GM10266 (cell line): ENCODE data around the gene CYP11A1.
"Not testable (repeated sequence)": the region's sequence is repeated elsewhere in the genome, so short reads cannot be mapped to it uniquely, and the experiment has no call there.

ENCODE experiments used
- DNase-seq: peaks from one replicate; pipeline ENCODE4 v3.0.0; 2012; ENCODE audit errors: extremely low spot score
- CTCF ChIP-seq: IDR thresholded peaks from 2 replicates; pipeline ENCODE4 v1.5.1; 2012; ENCODE audit warnings: mild to moderate bottlenecking, low read depth; ENCODE audit not compliant: control insufficient read depth, insufficient read depth; ENCODE audit errors: missing control alignments

CYP11A1 gene

GRCh38 chr15:74392451-74392830, 25.0 kb upstream of the CYP11A1 start:
- no peak for DNase-seq
- TF ChIP-seq CTCF, result no peak

GRCh38 chr15:74391582-74392450, 24.4 kb upstream of the CYP11A1 start:
- DNase-seq, result no peak
- no peak for TF ChIP-seq CTCF

GRCh38 chr15:74390647-74391288, 23.3 kb upstream of the CYP11A1 start:
- DNase-seq, result no peak
- no peak for TF ChIP-seq CTCF

GRCh38 chr15:74390049-74390646, 22.7 kb upstream of the CYP11A1 start:
- not testable (repeated sequence) for DNase-seq

- no peak for TF ChIP-seq CTCF
- no peak for DNase-seq
Measured at GRCh38 chr15:74389241-74390048, 22.0 kb upstream of the CYP11A1 start.

- DNase-seq, result no peak
- no peak for TF ChIP-seq CTCF
Measured at GRCh38 chr15:74388363-74388951, 21.0 kb upstream of the CYP11A1 start.
